K562 (cell line): ENCODE data around the gene RABGAP1L.

Experiments
- CTCF ChIP-seq, 3 experiments: IDR thresholded peaks in 2 of 3; conservative IDR thresholded peaks in 1 of 3; 2 replicates each; pipeline ENCODE4 v1.5.1; 2011 to 2012; ENCODE audit warnings: low read length in 3 of 3, mild to moderate bottlenecking in 3 of 3, control low read depth in 2 of 3, improper control_type of control experiment in 1 of 3, inconsistent platforms in 1 of 3, low read depth in 1 of 3, mixed read lengths in 1 of 3, moderate library complexity in 1 of 3; ENCODE audit not compliant: insufficient read depth in 2 of 3
- EGR1 ChIP-seq: fragments of 450-650 bp; conservative IDR thresholded peaks from 2 replicates; pipeline ENCODE4 v1.6.1; 2017; ENCODE audit warnings: mild to moderate bottlenecking
- EZH2 ChIP-seq: IDR thresholded peaks from 2 replicates; pipeline ENCODE4 v1.6.1; 2012; ENCODE audit warnings: low read depth, mild to moderate bottlenecking, inconsistent platforms, low read length, borderline replicate concordance
- GABPA ChIP-seq: fragments of 200-800 bp; sonication (Bioruptor generic); conservative IDR thresholded peaks from 2 replicates; pipeline ENCODE4 v1.6.1; 2016; ENCODE audit warnings: low read depth, missing genetic modification characterization, missing compliant biosample characterization
- HDAC2 ChIP-seq: fragments of 450-650 bp; IDR thresholded peaks from 2 replicates; pipeline ENCODE4 v1.6.1; 2016; ENCODE audit warnings: mild to moderate bottlenecking
- NFE2 ChIP-seq: IDR thresholded peaks from 2 replicates; pipeline ENCODE4 v1.6.1; 2014; ENCODE audit warnings: antibody characterized with exemption, low read depth
- POLR2AphosphoS5 ChIP-seq: IDR thresholded peaks from 2 replicates; pipeline ENCODE4 v1.6.1; 2011; ENCODE audit warnings: mild to moderate bottlenecking, low read depth, low read length, moderate library complexity; ENCODE audit not compliant: control insufficient read depth, insufficient read depth
- SIRT6 ChIP-seq: IDR thresholded peaks from one replicate; pipeline ENCODE4 v1.6.1; 2012; ENCODE audit warnings: low read depth, mild to moderate bottlenecking, control low read depth, inconsistent platforms, low read length, moderate library complexity
- SRSF9 ChIP-seq: fragments of 200-400 bp; formaldehyde crosslinking; IDR thresholded peaks from 2 replicates; pipeline ENCODE4 v1.6.1; 2017; ENCODE audit warnings: low read depth, low read length, borderline replicate concordance
- ZNF274 ChIP-seq: IDR thresholded peaks from 2 replicates; pipeline ENCODE4 v1.6.1; 2011; ENCODE audit warnings: low read depth, mild to moderate bottlenecking, low read length, moderate library complexity, borderline replicate concordance
- ZNF282 ChIP-seq: sonication (generic); formaldehyde crosslinking; IDR thresholded peaks from 2 replicates; pipeline ENCODE4 v1.8.1; 2023; ENCODE audit warnings: missing genetic modification reagents
- ZNF766 ChIP-seq: fragments of 200-800 bp; sonication (Bioruptor generic); conservative IDR thresholded peaks from 2 replicates; pipeline ENCODE4 v1.6.1; 2016; ENCODE audit warnings: missing genetic modification characterization, missing compliant biosample characterization
- TF ChIP-seq, protein P1 (sequence below): sonication (generic); formaldehyde crosslinking; IDR thresholded peaks from 2 replicates; pipeline ENCODE4 v1.8.1; 2022; ENCODE audit warnings: missing genetic modification reagents

DNA sequence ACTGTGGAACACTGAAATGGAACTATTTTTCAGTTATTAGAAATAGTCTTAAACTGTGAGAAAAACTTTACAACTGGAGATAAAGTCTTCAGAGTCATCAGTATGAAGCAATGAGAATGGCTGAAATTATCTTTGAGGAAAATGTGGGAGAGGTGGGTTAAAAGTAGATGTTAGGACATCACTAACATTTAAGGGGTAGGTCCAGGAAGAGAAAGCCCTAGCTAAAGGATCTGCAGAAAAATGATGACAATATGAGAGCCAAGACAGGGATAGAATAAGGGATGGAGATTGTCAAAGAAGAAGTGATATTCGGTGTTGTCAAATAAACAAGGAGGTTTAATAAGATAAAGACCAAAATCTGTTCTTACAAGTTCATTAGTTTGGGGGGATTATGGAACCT, 165.2 kb downstream of the RABGAP1L start:
- no peak for TF ChIP-seq SRSF9
- TF ChIP-seq POLR2AphosphoS5, result no peak
- TF ChIP-seq ZNF282, result no peak
- no peak for TF ChIP-seq EZH2
- no peak for TF ChIP-seq NFE2
- TF ChIP-seq GABPA, result no peak
- no peak for TF ChIP-seq ZNF766 (CRISPR knock-in tag)
- no peak for TF ChIP-seq CTCF (IDR thresholded peaks at IDR 0.05 in 2 of 3, conservative IDR thresholded peaks at IDR 0.05 in 1 of 3; ENCODE audit: insufficient read depth in 2 of 3, low read depth in 1 of 3, low read length in 3 of 3)
- no peak for TF ChIP-seq ZNF274
- TF ChIP-seq, protein P1, sequence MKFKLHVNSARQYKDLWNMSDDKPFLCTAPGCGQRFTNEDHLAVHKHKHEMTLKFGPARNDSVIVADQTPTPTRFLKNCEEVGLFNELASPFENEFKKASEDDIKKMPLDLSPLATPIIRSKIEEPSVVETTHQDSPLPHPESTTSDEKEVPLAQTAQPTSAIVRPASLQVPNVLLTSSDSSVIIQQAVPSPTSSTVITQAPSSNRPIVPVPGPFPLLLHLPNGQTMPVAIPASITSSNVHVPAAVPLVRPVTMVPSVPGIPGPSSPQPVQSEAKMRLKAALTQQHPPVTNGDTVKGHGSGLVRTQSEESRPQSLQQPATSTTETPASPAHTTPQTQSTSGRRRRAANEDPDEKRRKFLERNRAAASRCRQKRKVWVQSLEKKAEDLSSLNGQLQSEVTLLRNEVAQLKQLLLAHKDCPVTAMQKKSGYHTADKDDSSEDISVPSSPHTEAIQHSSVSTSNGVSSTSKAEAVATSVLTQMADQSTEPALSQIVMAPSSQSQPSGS (CRISPR knock-in tag), result no peak
- TF ChIP-seq EGR1, result no peak
- no peak for TF ChIP-seq SIRT6
- TF ChIP-seq HDAC2, result no peak
